ENCODE data around the gene MYOM1.
A peak's percentile ranks its signal among the peaks of the same experiment; 100 is the strongest.
"Not testable (repeated sequence)": the region's sequence is repeated elsewhere in the genome, so short reads cannot be mapped to it uniquely, and the experiment has no call there.

Gene MYOM1

GRCh38 chr18:3083766-3084165 lies 136.0 kb downstream of the MYOM1 start:
- in situ Hi-C loops (cut with HindIII; ENCODE audit: low pct_ligation_motif_present, low pct_unique_long_range_greater_than_20kb, low sequenced_read_pairs), result no loop called here

GRCh38 chr18:3081584-3081991 lies 138.2 kb downstream of the MYOM1 start:
- DNase-seq, result no peak
- in situ Hi-C loops (cut with HindIII; ENCODE audit: low pct_ligation_motif_present, low pct_unique_long_range_greater_than_20kb, low sequenced_read_pairs), result no loop called here

More at GRCh38 chr18:3083766-3084165, 136.0 kb downstream of the MYOM1 start:
- DNase-seq, result no peak

DNA sequence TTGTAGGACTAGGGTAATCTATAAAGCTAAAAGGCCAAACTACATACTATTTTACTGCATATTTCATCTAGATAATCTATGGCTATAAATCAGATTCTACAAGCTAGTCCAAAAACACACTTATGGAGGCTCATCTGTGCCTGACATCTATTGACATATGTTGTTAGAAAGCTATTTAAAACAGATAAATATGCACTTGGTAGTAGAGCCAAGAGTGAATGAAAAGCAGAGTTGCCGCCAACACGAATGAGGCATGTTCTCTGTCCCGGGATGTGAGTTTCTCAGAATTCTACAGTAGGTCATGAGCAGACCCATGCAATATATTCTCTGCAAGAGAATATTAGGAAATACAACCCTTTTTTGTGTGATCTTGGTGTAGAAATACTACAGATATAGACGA lies 140.1 kb downstream of the MYOM1 start:
- DNase-seq, result no peak
- in situ Hi-C loops (cut with HindIII; ENCODE audit: low pct_ligation_motif_present, low pct_unique_long_range_greater_than_20kb, low sequenced_read_pairs), result no loop called here

DNA sequence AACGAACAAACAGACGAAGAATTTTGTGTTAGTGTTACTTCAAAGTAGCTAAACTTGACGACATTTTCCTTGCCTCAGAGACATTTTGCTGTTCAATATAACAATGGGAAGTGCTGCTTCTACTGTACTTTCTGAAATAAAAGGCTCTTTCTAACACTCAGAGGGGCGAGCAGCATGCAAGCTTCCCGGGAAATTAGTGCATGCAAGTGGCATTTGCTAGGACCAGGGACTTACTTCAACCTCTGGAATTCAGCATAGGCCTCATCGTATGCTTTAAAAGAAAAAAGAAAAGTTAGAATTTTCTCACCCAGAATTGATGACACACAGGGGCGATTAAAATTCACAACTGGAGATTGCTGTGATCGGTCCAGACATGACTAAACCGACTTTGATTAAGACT lies 144.3 kb downstream of the MYOM1 start:
- no peak for DNase-seq
- in situ Hi-C loops (cut with HindIII; ENCODE audit: low pct_ligation_motif_present, low pct_unique_long_range_greater_than_20kb, low sequenced_read_pairs), result no loop called here

DNA sequence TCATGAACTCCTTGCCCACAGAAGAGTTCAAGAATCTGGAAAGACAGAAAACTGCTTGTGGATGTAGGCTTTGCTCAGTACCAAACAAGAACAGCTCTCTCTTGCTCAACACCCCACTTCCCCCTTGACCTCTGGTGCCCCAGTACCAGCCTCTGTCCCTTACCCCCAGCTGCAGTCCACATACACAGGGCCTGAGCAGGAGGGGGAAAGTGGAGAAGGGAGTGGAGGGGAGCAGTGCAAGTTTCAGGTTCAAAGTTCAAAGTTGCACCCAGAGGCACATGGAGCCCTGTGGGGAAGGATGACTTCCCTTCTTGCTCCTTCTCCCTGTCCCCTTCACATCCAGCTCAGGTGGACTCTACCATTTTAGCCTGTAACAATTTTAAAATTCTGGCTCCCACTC lies 145.7 kb downstream of the MYOM1 start:
- in situ Hi-C loops (cut with HindIII; ENCODE audit: low pct_ligation_motif_present, low pct_unique_long_range_greater_than_20kb, low sequenced_read_pairs), result no loop called here
- DNase-seq, result no peak

DNA sequence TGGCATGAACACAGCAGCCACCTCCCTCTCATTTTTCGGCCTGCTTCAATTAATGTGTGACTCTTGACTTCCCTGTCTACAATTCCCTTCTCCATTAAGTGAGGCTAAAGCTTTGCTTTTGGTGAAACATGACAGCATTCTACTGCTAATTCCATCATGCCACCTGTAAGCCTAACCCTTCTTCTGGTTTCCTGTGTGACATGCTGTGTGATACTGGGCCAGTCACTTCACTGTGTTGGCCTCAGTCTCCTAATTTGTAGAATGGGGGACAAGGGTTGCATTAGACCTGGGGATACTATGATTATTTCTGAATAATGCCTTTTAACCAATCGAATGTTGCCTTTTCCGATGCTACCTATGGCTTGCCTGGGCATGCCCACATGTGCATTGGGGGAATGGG lies 146.4 kb downstream of the MYOM1 start:
- in situ Hi-C loops (cut with HindIII; ENCODE audit: low pct_ligation_motif_present, low pct_unique_long_range_greater_than_20kb, low sequenced_read_pairs); DNase-seq: not testable (repeated sequence)

DNA sequence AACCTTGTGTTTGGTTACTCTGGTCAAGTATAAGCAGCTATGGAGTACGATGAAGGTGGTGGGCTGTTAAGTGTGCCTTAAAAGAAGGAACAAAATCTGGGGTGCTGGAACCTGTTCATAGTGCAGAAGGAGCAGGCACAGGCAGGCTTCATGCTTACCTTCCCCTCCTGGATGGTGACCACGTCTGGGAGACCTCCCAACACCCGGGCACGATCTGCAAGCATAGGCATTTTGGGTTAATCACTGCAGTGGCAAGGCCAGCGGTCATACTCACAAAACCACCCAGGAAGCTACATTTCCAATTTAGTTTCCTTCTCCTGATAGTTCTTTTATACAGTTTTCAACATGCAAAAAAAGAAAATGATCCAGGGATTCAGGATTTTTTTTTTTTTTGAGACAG lies 148.1 kb downstream of the MYOM1 start:
- in situ Hi-C loops (cut with HindIII; ENCODE audit: low pct_ligation_motif_present, low pct_unique_long_range_greater_than_20kb, low sequenced_read_pairs), result no loop called here
- no peak for DNase-seq

- no peak for DNase-seq
- in situ Hi-C loops (cut with HindIII; ENCODE audit: low pct_ligation_motif_present, low pct_unique_long_range_greater_than_20kb, low sequenced_read_pairs), result no loop called here
Observed at GRCh38 chr18:3069671-3070433, 149.9 kb downstream of the MYOM1 start.

GRCh38 chr18:3067722-3068121 lies 152.0 kb downstream of the MYOM1 start:
- DNase-seq, result no peak
- in situ Hi-C loops (cut with HindIII; ENCODE audit: low pct_ligation_motif_present, low pct_unique_long_range_greater_than_20kb, low sequenced_read_pairs), result no loop called here

- in situ Hi-C loops (cut with HindIII; ENCODE audit: low pct_ligation_motif_present, low pct_unique_long_range_greater_than_20kb, low sequenced_read_pairs), result no loop called here
- no peak for DNase-seq
Observed at GRCh38 chr18:3067165-3067661, 152.6 kb downstream of the MYOM1 start.

- DNase-seq, result no peak
- in situ Hi-C loops (cut with HindIII; ENCODE audit: low pct_ligation_motif_present, low pct_unique_long_range_greater_than_20kb, low sequenced_read_pairs), result no loop called here
Observed at GRCh38 chr18:3066341-3067110, 153.2 kb downstream of the MYOM1 start.

GRCh38 chr18:3063766-3064165 lies 156.0 kb downstream of the MYOM1 start:
- DNase-seq; in situ Hi-C loops (cut with HindIII; ENCODE audit: low pct_ligation_motif_present, low pct_unique_long_range_greater_than_20kb, low sequenced_read_pairs): not testable (repeated sequence)

GRCh38 chr18:3062798-3063680 lies 156.7 kb downstream of the MYOM1 start:
- in situ Hi-C loops (cut with HindIII; ENCODE audit: low pct_ligation_motif_present, low pct_unique_long_range_greater_than_20kb, low sequenced_read_pairs), result no loop called here
- peak; percentile 45 for DNase-seq

DNA sequence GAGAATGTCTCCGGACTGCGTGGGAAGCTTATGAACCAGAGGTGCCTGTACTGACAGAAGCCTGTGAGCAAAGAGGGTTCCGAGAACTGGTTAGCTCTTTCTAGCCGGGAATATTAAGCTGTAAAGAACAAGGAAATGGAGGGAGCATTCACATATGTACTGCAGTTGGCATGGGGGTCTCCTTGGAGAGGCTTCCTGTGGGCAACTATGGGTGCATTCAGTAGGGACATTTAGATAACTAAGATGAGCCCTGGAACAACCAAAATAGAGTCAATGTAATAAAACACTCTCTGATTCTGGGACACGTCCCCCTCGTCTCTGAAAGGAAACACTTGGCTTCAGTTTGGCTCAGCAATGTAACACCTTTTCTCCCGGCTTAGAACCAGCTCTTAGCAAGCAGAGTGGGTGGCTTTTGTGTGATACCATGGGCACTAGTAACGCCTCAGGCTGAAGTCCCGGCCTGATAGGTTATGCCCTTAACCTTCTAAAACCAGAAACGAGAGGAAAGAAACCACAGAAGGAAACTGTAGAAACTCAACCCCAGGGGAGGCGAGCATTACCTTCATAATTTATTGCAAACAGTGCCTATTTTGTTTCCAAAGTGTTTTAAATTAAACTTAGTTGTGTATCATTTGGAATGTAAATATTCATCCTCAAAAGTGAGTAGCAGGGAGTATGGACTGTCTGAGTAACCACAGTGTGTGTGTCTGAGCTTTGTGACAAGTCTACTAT lies 158.0 kb downstream of the MYOM1 start:
- in situ Hi-C loops (cut with HindIII; ENCODE audit: low pct_ligation_motif_present, low pct_unique_long_range_greater_than_20kb, low sequenced_read_pairs), result no loop called here
- no peak for DNase-seq

DNA sequence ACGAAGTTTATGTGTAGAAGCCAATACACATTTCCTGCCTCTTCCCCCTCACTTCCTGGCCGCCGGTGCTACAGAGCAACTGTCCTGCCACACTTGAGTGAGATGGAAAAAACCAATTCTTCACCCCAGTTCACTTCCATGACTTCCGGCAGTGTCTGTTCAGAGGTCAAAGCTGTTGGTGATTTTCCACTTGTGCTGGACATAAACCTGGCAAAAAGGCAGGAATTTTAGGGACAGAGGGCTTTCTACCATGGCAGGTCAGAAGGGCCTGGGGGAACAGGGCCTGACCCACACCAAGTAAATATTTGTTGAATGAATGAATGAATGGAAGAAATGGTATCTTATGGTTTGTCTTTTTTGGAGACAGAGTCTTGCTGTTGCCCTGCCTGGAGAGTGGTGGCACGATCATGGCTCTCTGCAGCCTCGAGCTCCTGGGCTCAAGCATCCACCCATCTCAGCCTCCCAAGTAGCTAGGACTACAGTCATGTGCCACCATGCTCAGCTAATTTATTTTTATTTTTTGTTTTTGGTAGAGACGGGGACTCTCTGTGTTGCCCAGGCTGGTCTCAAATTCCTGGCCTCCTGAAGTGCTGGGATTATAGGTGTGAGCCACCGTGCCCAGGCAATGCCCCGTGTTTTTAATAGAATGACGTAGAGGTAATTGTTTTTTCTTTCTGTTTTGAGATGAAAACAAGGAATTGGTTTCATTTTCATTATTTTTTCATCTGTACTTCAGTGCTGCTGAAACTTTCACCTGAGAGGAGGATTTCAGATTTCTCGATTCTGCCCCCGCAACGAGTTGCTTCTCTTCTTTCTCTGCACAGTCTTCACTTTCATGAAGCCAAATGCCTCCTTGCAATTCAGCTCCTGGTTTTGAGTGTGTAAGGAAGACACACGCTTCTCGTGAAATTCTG lies 158.8 kb downstream of the MYOM1 start:
- in situ Hi-C loops (cut with HindIII; ENCODE audit: low pct_ligation_motif_present, low pct_unique_long_range_greater_than_20kb, low sequenced_read_pairs), result no loop called here
- no peak for DNase-seq

- in situ Hi-C loops (cut with HindIII; ENCODE audit: low pct_ligation_motif_present, low pct_unique_long_range_greater_than_20kb, low sequenced_read_pairs), result no loop called here
- DNase-seq, result no peak
Observed at GRCh38 chr18:3059272-3059671, 160.5 kb downstream of the MYOM1 start.

Measured in ACHN (cell line).